Measurements from ENCODE around the gene PRAMEF20.
"Not testable (repeated sequence)": the region's sequence is repeated elsewhere in the genome, so short reads cannot be mapped to it uniquely, and the experiment has no call there.

Gene PRAMEF20

GRCh38 chr1:13410150-13410549 lies at the start of gene PRAMEF20:
PRAMEF20 (plus strand) TSS chr1:13410450; CDS start chr1:13416355, 5,905 bp downstream.
- not testable (repeated sequence) for H3K4me3 ChIP-seq; H3K4me2 ChIP-seq; H3K36me3 ChIP-seq; H3K4me1 ChIP-seq; H3K27ac ChIP-seq; H4K20me1 ChIP-seq; H3K9me3 ChIP-seq (replicated peaks in 1 of 11); H3K9ac ChIP-seq; H3K27me3 ChIP-seq

- H3K4me3 ChIP-seq; H3K36me3 ChIP-seq; H4K20me1 ChIP-seq; H3K27ac ChIP-seq; H3K4me2 ChIP-seq; H3K9me3 ChIP-seq (replicated peaks in 1 of 11); H3K4me1 ChIP-seq; H3K9ac ChIP-seq; H3K27me3 ChIP-seq: not testable (repeated sequence)
These were observed 47.9 kb upstream of the PRAMEF20 start for GRCh38 chr1:13362364-13362763.

- not testable (repeated sequence) for H3K4me2 ChIP-seq; H3K9ac ChIP-seq; H3K36me3 ChIP-seq; H3K4me3 ChIP-seq; H3K27me3 ChIP-seq; H4K20me1 ChIP-seq; H3K27ac ChIP-seq; H3K4me1 ChIP-seq; H3K9me3 ChIP-seq (replicated peaks in 1 of 11)
These were observed 45.3 kb upstream of the PRAMEF20 start for GRCh38 chr1:13364928-13365327.

GRCh38 chr1:13366536-13366935 lies 43.7 kb upstream of the PRAMEF20 start:
- H3K4me2 ChIP-seq; H3K27ac ChIP-seq; H4K20me1 ChIP-seq; H3K4me1 ChIP-seq; H3K4me3 ChIP-seq; H3K9ac ChIP-seq; H3K36me3 ChIP-seq; H3K9me3 ChIP-seq (replicated peaks in 1 of 11); H3K27me3 ChIP-seq: not testable (repeated sequence)

GRCh38 chr1:13368544-13368943 lies 41.7 kb upstream of the PRAMEF20 start:
- H3K27me3 ChIP-seq; H3K9ac ChIP-seq; H3K4me1 ChIP-seq; H3K9me3 ChIP-seq (replicated peaks in 1 of 11); H3K27ac ChIP-seq; H4K20me1 ChIP-seq; H3K36me3 ChIP-seq; H3K4me2 ChIP-seq; H3K4me3 ChIP-seq: not testable (repeated sequence)

- not testable (repeated sequence) for H3K4me2 ChIP-seq; H3K9ac ChIP-seq; H4K20me1 ChIP-seq; H3K36me3 ChIP-seq; H3K4me3 ChIP-seq; H3K27me3 ChIP-seq; H3K4me1 ChIP-seq; H3K9me3 ChIP-seq (replicated peaks in 1 of 11); H3K27ac ChIP-seq
These were observed 31.3 kb upstream of the PRAMEF20 start for GRCh38 chr1:13378983-13379382.

GRCh38 chr1:13380380-13380779 lies 29.9 kb upstream of the PRAMEF20 start:
- H3K27me3 ChIP-seq; H4K20me1 ChIP-seq; H3K36me3 ChIP-seq; H3K4me3 ChIP-seq; H3K4me2 ChIP-seq; H3K9me3 ChIP-seq (replicated peaks in 1 of 11); H3K27ac ChIP-seq; H3K9ac ChIP-seq; H3K4me1 ChIP-seq: not testable (repeated sequence)

- not testable (repeated sequence) for H4K20me1 ChIP-seq; H3K9me3 ChIP-seq (replicated peaks in 1 of 11); H3K4me1 ChIP-seq; H3K27me3 ChIP-seq; H3K27ac ChIP-seq; H3K4me3 ChIP-seq; H3K36me3 ChIP-seq; H3K4me2 ChIP-seq; H3K9ac ChIP-seq
These were observed 20.9 kb upstream of the PRAMEF20 start, which contains the start of gene PRAMEF17 for GRCh38 chr1:13389332-13389731. PRAMEF17 (plus strand) TSS chr1:13389632; CDS start chr1:13389658, 26 bp downstream.

GRCh38 chr1:13393004-13393403 lies 17.2 kb upstream of the PRAMEF20 start:
- peaks cover 0 to 16% (median 0%) of the 10 kb centered on the region in 11 experiments; a peak in 1 of 22 replicates for H3K9me3 ChIP-seq (replicated peaks in 1 of 11)
- not testable (repeated sequence) for H3K4me1 ChIP-seq, H3K9ac ChIP-seq, H4K20me1 ChIP-seq, H3K36me3 ChIP-seq, H3K27ac ChIP-seq, H3K27me3 ChIP-seq, H3K4me2 ChIP-seq, H3K4me3 ChIP-seq

- not testable (repeated sequence) for H3K4me2 ChIP-seq, H3K9ac ChIP-seq, H3K27ac ChIP-seq, H3K27me3 ChIP-seq, H3K4me3 ChIP-seq, H4K20me1 ChIP-seq, H3K4me1 ChIP-seq, H3K36me3 ChIP-seq
- peaks cover 0 to 16% (median 0%) of the 10 kb centered on the region in 11 experiments; a peak in 1 of 22 replicates for H3K9me3 ChIP-seq (replicated peaks in 1 of 11)
These were observed 15.5 kb upstream of the PRAMEF20 start for GRCh38 chr1:13394761-13395160.

- H3K4me1 ChIP-seq, H3K4me3 ChIP-seq, H4K20me1 ChIP-seq, H3K27me3 ChIP-seq, H3K27ac ChIP-seq, H3K4me2 ChIP-seq, H3K36me3 ChIP-seq, H3K9ac ChIP-seq: not testable (repeated sequence)
- peaks cover 0 to 16% (median 0%) of the 10 kb centered on the region in 11 experiments; a peak in 1 of 22 replicates for H3K9me3 ChIP-seq (replicated peaks in 1 of 11)
These were observed 14.9 kb upstream of the PRAMEF20 start for GRCh38 chr1:13395311-13395710.

Measured in BLaER1 treated with 17β-estradiol and CSF1 and Interleukin-3, amounts not matched to agents 10 nM and 100 nM (cell line).